ENCODE data around the gene POMGNT2.

GRCh38 chr3:43074901-43075689 lies 30.8 kb downstream of the POMGNT2 start:
- TF ChIP-seq CTCF (optimal IDR thresholded peaks at IDR 0.05 in 1 of 3, IDR thresholded peaks at IDR 0.05 in 1 of 3, conservative IDR thresholded peaks at IDR 0.05 in 1 of 3; ENCODE audit: extremely low read depth in 1 of 3, insufficient read depth in 2 of 3, low read length in 3 of 3) (no peak), EZH2 (IDR thresholded peaks at IDR 0.05; ENCODE audit: low read length) (no peak)
